ENCODE measurements around the gene FANCC.
A peak's percentile ranks its signal among the peaks of the same experiment; 100 is the strongest.

FANCC gene

DNA sequence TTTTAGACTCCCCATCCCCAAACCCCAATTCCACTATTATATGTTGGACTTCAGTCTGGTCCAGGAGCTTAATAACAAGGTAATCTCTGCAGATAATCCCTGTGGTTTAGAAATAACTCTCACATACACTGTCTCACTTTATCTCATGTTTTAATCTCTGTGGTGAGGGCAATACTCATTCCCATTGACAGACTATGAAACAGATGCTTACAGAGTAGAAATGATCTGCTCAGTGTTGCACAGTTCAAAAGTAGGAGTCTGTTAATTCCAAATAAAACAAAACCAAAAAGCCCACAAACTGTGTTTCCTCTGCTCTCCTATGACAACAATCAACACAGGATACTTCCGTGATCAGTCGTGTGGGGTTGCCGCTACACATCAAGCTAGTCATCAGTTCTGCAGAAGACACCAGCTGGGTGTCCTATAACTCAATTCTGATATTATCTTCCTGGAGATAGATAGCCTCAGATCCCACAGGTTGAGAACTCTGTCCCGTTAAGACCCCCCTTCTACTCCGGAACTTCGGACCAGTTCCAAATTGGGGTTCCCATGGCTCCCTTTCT is 26.3 kb upstream of the FANCC start:
- TF ChIP-seq, protein P1, sequence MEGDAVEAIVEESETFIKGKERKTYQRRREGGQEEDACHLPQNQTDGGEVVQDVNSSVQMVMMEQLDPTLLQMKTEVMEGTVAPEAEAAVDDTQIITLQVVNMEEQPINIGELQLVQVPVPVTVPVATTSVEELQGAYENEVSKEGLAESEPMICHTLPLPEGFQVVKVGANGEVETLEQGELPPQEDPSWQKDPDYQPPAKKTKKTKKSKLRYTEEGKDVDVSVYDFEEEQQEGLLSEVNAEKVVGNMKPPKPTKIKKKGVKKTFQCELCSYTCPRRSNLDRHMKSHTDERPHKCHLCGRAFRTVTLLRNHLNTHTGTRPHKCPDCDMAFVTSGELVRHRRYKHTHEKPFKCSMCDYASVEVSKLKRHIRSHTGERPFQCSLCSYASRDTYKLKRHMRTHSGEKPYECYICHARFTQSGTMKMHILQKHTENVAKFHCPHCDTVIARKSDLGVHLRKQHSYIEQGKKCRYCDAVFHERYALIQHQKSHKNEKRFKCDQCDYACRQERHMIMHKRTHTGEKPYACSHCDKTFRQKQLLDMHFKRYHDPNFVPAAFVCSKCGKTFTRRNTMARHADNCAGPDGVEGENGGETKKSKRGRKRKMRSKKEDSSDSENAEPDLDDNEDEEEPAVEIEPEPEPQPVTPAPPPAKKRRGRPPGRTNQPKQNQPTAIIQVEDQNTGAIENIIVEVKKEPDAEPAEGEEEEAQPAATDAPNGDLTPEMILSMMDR (conservative IDR thresholded peaks at IDR 0.05; ENCODE audit: low read depth, low read length), result no peak
- H3K4me3 ChIP-seq (ENCODE audit: low read length), result no peak overlapping the region
- no peak for DNase-seq (ENCODE audit: low read depth)

DNA sequence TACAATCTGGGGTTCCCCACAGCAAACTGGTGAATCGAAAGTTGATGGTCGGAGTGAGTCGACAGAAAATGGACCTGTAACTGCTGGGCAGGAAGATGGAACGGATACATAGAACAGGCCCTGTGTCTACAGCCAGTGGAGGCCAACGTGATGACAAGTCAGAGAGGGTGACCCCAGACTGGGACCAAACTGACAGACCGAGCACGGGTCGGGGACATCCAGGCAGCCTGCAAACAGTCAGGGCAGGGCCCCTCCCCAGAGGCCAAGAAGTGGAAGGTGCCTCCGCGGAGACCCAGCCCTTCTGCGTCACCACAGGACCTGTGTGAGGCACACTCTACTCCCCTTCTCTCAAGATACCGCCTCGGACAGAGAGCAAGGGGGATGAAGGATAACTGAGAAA is 25.1 kb upstream of the FANCC start:
- DNase-seq (ENCODE audit: low read depth), result no peak

DNA sequence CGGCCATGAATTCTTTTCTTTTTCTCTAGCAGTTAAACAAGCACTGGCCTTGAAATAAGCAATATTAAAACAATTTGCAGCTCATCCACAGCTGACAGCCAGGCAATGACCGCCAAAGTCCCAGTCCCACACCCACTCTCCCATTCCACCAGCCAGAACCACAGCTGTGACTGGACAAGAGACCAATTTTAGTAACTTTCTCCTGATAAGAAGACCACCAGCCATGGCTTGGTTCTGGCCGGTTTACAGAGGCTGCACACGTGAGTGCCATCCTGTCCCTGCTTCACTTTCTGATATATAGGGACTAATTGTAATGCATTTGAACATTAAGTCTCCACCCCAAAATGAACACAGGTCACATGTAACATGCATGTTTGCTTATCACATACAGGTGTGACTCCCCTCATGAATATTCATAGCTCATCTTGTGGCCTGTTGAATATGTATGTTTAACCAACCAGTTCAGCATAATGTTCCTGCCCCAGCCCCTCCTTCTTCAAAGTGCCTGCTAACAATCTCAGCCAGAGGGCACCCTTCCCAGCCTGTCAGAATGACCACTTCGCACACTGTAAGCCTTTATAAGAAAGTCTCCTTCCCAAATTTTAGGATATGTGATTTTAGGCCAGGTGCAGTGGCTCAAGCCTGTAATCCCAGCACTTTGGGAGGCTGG is 23.9 kb upstream of the FANCC start:
- DNase-seq (ENCODE audit: low read depth), result no peak
- TF ChIP-seq, protein P1 (conservative IDR thresholded peaks at IDR 0.05; ENCODE audit: low read depth, low read length), result peak; percentile 55
- H3K4me3 ChIP-seq (ENCODE audit: low read length), result no peak overlapping the region

More for the DNA sequence above, 25.1 kb upstream of the FANCC start:
- TF ChIP-seq, protein P1 (conservative IDR thresholded peaks at IDR 0.05; ENCODE audit: low read depth, low read length), result no peak
- H3K4me3 ChIP-seq (ENCODE audit: low read length), result no peak overlapping the region

DNA sequence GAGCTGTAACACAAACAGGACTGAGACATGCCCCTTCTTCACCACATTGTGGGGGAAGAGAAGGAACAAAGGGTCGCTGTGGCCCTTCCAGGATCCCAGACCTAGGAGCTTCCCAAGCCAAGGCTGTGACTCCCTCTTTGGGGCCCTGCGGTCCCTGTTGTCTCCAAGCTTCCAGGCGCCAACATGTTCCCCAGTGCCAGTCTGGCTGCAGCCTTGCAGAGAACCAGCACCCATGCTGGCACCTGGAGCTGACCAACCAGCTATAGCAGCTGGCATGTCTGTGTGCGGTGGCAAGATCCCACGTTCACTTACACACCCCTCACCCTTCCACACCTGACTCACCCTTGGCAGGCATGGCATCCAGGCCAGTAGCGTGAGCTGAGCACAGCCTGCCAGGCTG is 20.7 kb upstream of the FANCC start:
- no peak for DNase-seq (ENCODE audit: low read depth)
- H3K4me3 ChIP-seq (ENCODE audit: low read length), result no peak overlapping the region
- TF ChIP-seq, protein P1 (conservative IDR thresholded peaks at IDR 0.05; ENCODE audit: low read depth, low read length), result no peak

DNA sequence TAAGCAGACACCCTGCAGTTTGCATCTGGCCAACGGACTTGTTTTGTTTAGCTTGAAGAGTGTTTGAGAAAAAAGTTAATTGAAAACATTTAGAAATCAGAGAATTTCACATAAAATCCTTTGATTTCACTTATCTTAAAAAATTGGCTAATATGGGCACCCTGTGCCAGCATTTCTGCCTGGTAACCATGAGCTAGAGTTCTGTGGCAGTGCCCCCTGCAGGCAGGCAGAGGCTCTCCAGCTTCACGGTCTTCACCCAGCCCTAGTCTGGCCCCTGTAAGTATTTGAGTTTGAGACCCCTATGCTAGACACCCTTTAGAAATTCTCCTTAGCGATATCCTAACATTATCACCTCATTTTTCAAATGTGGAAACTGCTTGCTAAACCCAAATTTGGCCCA is 18.8 kb upstream of the FANCC start:
- no peak for DNase-seq (ENCODE audit: low read depth)
- H3K4me3 ChIP-seq (ENCODE audit: low read length), result no peak overlapping the region

DNA sequence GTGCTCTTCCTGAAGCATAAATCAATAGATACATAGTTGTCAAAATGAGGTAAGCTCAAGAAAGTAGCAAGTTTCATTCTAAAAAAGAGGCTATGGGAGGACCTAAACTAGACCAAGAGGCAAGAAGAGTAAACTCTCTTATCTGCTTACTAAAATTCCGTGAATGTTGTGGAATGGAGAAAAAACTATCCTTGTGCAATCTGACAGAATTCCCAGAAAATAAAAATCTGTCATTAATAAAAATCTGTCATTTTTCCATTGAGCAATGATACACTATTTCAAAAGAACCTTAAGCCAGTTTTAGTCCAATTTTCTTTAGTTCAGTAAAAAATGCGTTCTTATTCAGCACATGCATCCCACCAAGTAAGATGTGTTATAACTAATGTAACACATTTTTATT is 15.9 kb upstream of the FANCC start:
- TF ChIP-seq, protein P1 (conservative IDR thresholded peaks at IDR 0.05; ENCODE audit: low read depth, low read length), result no peak
- no peak for DNase-seq (ENCODE audit: low read depth)
- H3K4me3 ChIP-seq (ENCODE audit: low read length), result no peak overlapping the region

More for the DNA sequence above, 18.8 kb upstream of the FANCC start:
- TF ChIP-seq, protein P1 (conservative IDR thresholded peaks at IDR 0.05; ENCODE audit: low read depth, low read length), result peak; percentile 53

DNA sequence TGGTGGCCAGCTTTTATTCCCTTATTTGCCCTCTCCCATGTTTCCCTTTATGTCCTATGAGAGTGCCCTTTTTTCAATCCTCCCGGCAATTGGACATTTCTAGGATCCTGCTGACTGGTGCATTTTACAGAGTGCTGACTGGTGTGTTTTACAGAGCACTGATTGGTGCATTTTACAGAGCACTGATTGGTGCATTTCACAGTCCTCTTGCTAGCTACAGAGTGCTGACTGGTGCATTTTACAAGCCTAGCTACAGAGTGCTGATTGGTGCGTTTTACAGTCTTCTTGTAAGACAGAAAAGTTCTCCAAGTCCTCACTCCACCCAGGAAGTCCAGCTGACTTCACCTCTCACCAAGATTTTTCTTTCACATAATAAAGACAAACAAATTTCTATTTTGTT is 15.4 kb upstream of the FANCC start:
- TF ChIP-seq, protein P1 (conservative IDR thresholded peaks at IDR 0.05; ENCODE audit: low read depth, low read length), result no peak
- H3K4me3 ChIP-seq (ENCODE audit: low read length), result no peak overlapping the region
- DNase-seq (ENCODE audit: low read depth), result no peak

Data from retinal pigment epithelial cell (primary cell).